ENCODE measurements around the gene HHIPL2. TPM values are rescaled to one million over a fixed set of nuclear protein-coding genes. Genes with fewer than 3 reads are reported as not detected.

Gene HHIPL2
- total RNA-seq = 1 to 10 TPM in 1 of 2 donors, not detected in 1; 2.3 TPM

DNA sequence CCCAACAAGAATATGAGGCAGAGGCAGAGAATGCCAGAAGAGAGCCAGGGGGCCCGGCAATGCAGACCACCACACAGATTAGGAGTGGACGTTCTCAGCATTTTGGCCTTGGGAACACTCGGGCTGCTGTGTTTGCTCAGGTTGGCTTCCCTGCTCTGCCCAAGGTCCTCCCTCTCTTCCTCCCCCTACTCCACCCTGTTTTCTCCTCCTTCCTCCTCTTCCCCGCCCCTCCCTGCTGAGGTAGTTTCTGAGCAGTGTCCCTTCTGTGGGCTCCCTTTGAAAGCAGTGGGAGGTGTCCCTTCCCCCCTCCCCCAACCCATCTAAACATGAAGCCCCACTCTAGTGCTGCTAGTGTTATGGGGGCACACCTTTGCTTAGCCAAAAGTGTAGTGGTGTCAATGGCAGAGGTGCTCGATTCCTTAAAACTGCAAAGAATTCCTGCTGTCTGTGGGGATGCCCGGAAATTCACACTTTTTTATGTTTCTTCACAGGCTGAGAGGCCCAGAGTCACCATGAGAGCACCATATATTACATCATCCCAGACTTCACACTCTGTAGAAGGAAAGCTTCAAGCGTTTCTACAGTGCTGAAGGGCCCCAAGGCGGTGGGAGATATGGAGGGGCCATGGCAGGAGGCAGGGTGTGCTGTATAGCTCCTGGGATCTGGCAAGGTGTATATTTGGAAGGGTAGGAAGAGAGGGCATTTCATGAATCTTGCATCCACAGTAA lies at the start of gene HHIPL2:
HHIPL2 (minus strand) TSS at position 161 of the 728 bp plus-strand sequence; CDS start at position 101, 60 bp downstream.
- H3K36me3 ChIP-seq = no peaks in the 10 kb centered on the region
- no peaks in the 10 kb centered on the region for H3K9me3 ChIP-seq
- no peak within 1 kb of the TSS for H3K4me3 ChIP-seq
- TF ChIP-seq POLR2A (IDR thresholded peaks at IDR 0.05) (no peak), POLR2AphosphoS5 (IDR thresholded peaks at IDR 0.05) (no peak)
- TF ChIP-seq, protein P1, sequence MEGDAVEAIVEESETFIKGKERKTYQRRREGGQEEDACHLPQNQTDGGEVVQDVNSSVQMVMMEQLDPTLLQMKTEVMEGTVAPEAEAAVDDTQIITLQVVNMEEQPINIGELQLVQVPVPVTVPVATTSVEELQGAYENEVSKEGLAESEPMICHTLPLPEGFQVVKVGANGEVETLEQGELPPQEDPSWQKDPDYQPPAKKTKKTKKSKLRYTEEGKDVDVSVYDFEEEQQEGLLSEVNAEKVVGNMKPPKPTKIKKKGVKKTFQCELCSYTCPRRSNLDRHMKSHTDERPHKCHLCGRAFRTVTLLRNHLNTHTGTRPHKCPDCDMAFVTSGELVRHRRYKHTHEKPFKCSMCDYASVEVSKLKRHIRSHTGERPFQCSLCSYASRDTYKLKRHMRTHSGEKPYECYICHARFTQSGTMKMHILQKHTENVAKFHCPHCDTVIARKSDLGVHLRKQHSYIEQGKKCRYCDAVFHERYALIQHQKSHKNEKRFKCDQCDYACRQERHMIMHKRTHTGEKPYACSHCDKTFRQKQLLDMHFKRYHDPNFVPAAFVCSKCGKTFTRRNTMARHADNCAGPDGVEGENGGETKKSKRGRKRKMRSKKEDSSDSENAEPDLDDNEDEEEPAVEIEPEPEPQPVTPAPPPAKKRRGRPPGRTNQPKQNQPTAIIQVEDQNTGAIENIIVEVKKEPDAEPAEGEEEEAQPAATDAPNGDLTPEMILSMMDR (IDR thresholded peaks at IDR 0.05) = no peak
- 55% methylated on average over 8 of the region's 8 CpGs for WGBS
- no peaks in the 10 kb centered on the region for H3K4me1 ChIP-seq (replicated peaks)
- intact Hi-C loops (cut with DNase I) = no loop called here
- no peak for DNase-seq (ENCODE audit: low spot score)
- no peaks in the 10 kb centered on the region for H3K27me3 ChIP-seq (replicated peaks; ENCODE audit: insufficient read depth)
- no peak within 1 kb of the TSS for H3K27ac ChIP-seq

DNA sequence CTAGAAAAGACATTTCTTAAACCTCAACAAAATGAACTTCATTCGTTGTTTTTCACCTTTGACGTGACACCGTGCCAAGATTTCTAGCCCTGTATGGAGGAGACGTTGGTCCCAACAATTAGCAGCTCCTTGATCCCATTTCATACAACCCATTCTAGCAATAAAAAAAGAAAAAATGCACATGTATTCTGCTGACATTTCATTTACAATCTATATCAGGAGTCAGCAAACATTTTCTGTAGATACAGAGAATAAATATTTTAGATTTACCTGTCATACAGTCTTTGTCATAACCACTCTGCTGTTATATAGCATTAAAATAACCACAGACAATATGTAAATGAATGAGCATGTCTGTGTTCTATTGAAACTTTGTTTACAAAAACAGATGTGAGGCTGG lies 48.8 kb upstream of the HHIPL2 start:
- intact Hi-C loops (cut with DNase I) = no loop called here
- no peak overlapping the region for H3K4me3 ChIP-seq
- H3K27ac ChIP-seq = no peak overlapping the region
- H3K36me3 ChIP-seq = no peaks in the 10 kb centered on the region
- no peak for DNase-seq (ENCODE audit: low spot score)
- H3K4me1 ChIP-seq (replicated peaks) = no peaks in the 10 kb centered on the region
- no peaks in the 10 kb centered on the region for H3K9me3 ChIP-seq
- TF ChIP-seq, protein P1 (IDR thresholded peaks at IDR 0.05) = no peak
- TF ChIP-seq POLR2AphosphoS5 (IDR thresholded peaks at IDR 0.05) (no peak), POLR2A (IDR thresholded peaks at IDR 0.05) (no peak)
- no peaks in the 10 kb centered on the region for H3K27me3 ChIP-seq (replicated peaks; ENCODE audit: insufficient read depth)
- 90% methylated on average over 4 of the region's 4 CpGs for WGBS

DNA sequence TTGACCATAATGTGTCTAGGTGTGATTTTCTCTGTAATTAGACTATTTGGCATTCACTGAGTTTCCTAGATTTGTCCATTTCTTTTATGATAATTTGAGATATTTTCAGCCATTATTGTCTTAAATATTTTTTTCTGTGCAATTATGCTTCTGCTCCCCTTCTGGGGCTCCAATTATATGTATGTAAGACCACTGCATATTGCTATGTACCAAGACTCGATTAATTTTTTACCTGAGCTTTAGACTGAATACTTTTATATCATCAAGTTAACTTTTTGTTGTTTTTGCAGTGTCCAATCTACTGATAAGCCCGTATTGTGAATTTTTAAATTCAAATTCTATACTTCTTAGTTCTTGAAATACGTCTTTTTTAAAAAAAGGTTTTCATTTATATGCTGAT lies 46.9 kb upstream of the HHIPL2 start:
- no peak for DNase-seq (ENCODE audit: low spot score)
- no peaks in the 10 kb centered on the region for H3K27me3 ChIP-seq (replicated peaks; ENCODE audit: insufficient read depth)
- 95% methylated on average over 3 of the region's 3 CpGs for WGBS
- H3K36me3 ChIP-seq = no peaks in the 10 kb centered on the region
- intact Hi-C loops (cut with DNase I) = no loop called here
- H3K9me3 ChIP-seq = no peaks in the 10 kb centered on the region
- TF ChIP-seq POLR2A (IDR thresholded peaks at IDR 0.05) (no peak), POLR2AphosphoS5 (IDR thresholded peaks at IDR 0.05) (no peak)
- TF ChIP-seq, protein P1 (IDR thresholded peaks at IDR 0.05) = no peak
- H3K4me1 ChIP-seq (replicated peaks) = peaks cover 2% of the 10 kb centered on the region
- no peak overlapping the region for H3K4me3 ChIP-seq
- H3K27ac ChIP-seq = no peak overlapping the region

DNA sequence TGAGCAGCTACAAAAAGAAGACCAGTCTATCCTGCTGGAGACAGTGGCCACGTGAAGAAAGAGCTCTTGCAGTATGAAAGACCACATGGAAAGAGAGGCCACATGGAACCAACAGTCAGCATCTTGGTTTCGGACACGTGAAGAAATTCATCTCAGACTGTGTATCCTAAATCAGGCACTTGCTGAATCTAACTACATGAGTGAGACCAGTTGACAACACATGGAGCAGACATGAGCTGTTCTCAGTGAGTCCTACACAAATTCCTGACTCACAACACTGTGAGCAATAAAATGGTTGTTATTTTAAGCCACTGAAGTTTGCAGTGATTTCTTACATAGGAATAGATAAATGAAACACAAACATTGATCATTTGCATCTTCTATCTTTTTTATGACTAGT lies 44.3 kb upstream of the HHIPL2 start:
- no peaks in the 10 kb centered on the region for H3K9me3 ChIP-seq
- TF ChIP-seq POLR2AphosphoS5 (IDR thresholded peaks at IDR 0.05) = no peak
- TF ChIP-seq, protein P1 (IDR thresholded peaks at IDR 0.05) = no peak
- TF ChIP-seq POLR2A (IDR thresholded peaks at IDR 0.05) = no peak
- H3K36me3 ChIP-seq = no peaks in the 10 kb centered on the region
- DNase-seq (ENCODE audit: low spot score) = no peak
- no peak overlapping the region for H3K4me3 ChIP-seq
- intact Hi-C loops (cut with DNase I) = no loop called here
- H3K4me1 ChIP-seq (replicated peaks) = peaks cover 2% of the 10 kb centered on the region
- H3K27me3 ChIP-seq (replicated peaks; ENCODE audit: insufficient read depth) = no peaks in the 10 kb centered on the region
- 81% methylated on average over 3 of the region's 3 CpGs for WGBS
- no peak overlapping the region for H3K27ac ChIP-seq
